HL-60 (cell line): Measurements from ENCODE around the gene DNAJC12.

ENCODE experiments used
- DNase-seq, 2 experiments: peaks; one replicate each; pipeline ENCODE4 v3.0.0-alpha.2; 2010 to 2020; ENCODE audit warnings: low read depth in 1 of 2, low spot score in 1 of 2
- H3K27ac ChIP-seq: fragments of 250-450 bp; sonication (Bioruptor Pico); replicated peaks from 2 replicates; pipeline ENCODE4 v1.5.1; 2020; ENCODE audit warnings: mild to moderate bottlenecking, moderate library complexity
- H3K27me3 ChIP-seq: fragments of 250-450 bp; sonication (Bioruptor Pico); 2 replicates; pipeline ENCODE4 v1.5.1; 2021; ENCODE audit warnings: mild to moderate bottlenecking, moderate library complexity; ENCODE audit not compliant: insufficient read depth, poor library complexity, severe bottlenecking
- H3K4me3 ChIP-seq: replicated peaks from 2 replicates; pipeline ENCODE4 v1.5.1; 2011; ENCODE audit warnings: mild to moderate bottlenecking, control low read depth, low read length; ENCODE audit not compliant: insufficient read depth
- GABPA ChIP-seq: IDR thresholded peaks from 2 replicates; pipeline ENCODE4 v1.6.1; 2012; ENCODE audit warnings: low read depth
- POLR2AphosphoS5 ChIP-seq: IDR thresholded peaks from 2 replicates; pipeline ENCODE4 v1.6.1; 2012; ENCODE audit warnings: low read depth
- REST ChIP-seq: IDR thresholded peaks from 2 replicates; pipeline ENCODE4 v1.6.1; 2012; ENCODE audit warnings: low read depth; ENCODE audit not compliant: insufficient replicate concordance
- SPI1 ChIP-seq: IDR thresholded peaks from 2 replicates; pipeline ENCODE4 v1.6.1; 2012; ENCODE audit warnings: low read depth, mild to moderate bottlenecking, borderline replicate concordance
- TF ChIP-seq, protein P1 (sequence below): IDR thresholded peaks from one replicate; pipeline ENCODE4 v1.5.1; 2011; ENCODE audit warnings: low read length, control low read depth, inconsistent platforms; ENCODE audit not compliant: insufficient read depth

Gene DNAJC12

DNA sequence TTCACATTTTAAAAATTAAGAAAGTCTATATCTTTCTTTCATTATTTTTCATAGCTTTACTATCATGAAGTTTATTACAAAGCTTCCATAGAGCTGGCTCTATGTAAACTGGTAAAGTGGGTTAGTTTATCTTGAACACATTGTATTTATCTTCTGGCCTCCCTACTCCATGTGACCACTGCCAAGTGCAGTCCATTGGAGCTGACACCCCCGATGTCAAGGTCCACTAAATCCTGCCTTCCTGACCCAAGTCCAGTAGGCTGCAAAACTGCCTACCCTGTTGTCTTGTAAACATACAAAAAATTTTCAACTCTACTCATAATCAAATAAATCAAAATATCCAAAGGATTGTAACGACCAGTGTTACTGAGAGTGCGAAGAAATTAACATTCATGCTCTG, 10.2 kb downstream of the DNAJC12 start:
- Histone ChIP-seq H3K27me3 (no peaks in the 10 kb centered on the region), H3K4me3 (no peak overlapping the region), H3K27ac (no peak overlapping the region)
- DNase-seq, result no peak
- TF ChIP-seq POLR2AphosphoS5, result no peak

DNA sequence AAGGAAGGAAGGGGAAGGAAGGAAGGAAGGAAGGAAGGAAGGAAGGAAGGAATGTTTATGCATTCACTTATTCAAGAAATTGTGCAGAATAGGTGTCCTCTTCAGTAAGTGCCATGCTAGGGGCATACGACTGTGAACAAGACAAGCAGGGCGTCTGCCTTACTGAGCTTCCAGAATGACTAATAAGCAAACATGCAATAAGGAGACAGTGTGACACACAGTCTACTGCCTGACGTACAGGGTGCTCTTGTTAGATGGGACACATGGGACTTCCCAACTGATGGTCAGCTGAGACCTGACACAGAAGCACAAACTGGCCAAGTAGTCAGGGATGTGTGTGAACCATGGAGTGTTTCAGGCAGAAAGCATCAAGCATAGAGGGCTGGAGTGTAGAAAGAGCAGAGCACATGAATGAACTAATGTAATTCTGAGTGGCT, 18.2 kb downstream of the DNAJC12 start:
- Histone ChIP-seq H3K27me3 (no peaks in the 10 kb centered on the region), H3K4me3 (no peak overlapping the region), H3K27ac (no peak overlapping the region)
- no peak for DNase-seq
- TF ChIP-seq POLR2AphosphoS5 (no peak), REST (no peak), GABPA (no peak), SPI1 (no peak)
- TF ChIP-seq, protein P1, sequence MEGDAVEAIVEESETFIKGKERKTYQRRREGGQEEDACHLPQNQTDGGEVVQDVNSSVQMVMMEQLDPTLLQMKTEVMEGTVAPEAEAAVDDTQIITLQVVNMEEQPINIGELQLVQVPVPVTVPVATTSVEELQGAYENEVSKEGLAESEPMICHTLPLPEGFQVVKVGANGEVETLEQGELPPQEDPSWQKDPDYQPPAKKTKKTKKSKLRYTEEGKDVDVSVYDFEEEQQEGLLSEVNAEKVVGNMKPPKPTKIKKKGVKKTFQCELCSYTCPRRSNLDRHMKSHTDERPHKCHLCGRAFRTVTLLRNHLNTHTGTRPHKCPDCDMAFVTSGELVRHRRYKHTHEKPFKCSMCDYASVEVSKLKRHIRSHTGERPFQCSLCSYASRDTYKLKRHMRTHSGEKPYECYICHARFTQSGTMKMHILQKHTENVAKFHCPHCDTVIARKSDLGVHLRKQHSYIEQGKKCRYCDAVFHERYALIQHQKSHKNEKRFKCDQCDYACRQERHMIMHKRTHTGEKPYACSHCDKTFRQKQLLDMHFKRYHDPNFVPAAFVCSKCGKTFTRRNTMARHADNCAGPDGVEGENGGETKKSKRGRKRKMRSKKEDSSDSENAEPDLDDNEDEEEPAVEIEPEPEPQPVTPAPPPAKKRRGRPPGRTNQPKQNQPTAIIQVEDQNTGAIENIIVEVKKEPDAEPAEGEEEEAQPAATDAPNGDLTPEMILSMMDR, result no peak

GRCh38 chr10:67818323-67818722, 19.7 kb downstream of the DNAJC12 start:
- no peak overlapping the region for H3K4me3 ChIP-seq
- no peak for DNase-seq
- no peak overlapping the region for H3K27ac ChIP-seq
- no peak for TF ChIP-seq REST
- TF ChIP-seq, protein P1, result no peak
- TF ChIP-seq GABPA, result no peak
- no peak for TF ChIP-seq POLR2AphosphoS5
- no peaks in the 10 kb centered on the region for H3K27me3 ChIP-seq

DNA sequence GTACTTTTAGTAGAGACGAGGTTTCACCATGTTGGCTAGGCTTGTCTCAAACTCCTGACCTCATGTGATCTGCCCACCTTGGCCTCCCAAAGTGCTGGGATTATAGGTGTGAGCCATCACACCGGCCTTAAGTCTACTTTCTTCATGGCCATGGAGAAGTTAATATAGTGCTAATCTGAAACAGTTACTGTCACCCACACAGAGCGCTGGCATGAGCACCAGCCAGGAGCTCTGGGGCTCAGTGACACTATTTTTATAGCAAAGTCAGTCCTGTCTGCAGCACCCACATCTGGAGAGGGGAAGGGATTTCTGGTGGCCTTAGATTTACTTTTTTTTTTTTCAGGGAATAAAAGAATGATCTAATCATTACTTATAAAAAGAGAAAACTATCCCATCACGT, 21.3 kb downstream of the DNAJC12 start:
- no peaks in the 10 kb centered on the region for H3K27me3 ChIP-seq
- TF ChIP-seq SPI1 (no peak), REST (no peak), GABPA (no peak), POLR2AphosphoS5 (no peak)
- TF ChIP-seq, protein P1, result no peak
- DNase-seq, result no peak
- H3K4me3 ChIP-seq, result no peak overlapping the region
- no peak overlapping the region for H3K27ac ChIP-seq
